A549 (cell line): Measurements from ENCODE around the gene KCNIP4. TPM values are rescaled to one million over a fixed set of nuclear protein-coding genes. Genes with fewer than 3 reads are reported as not detected.

Source experiments
- ATAC-seq, 2 experiments: fragments of 200-7000 bp in 1 of 2; fragments of >200 bp in 1 of 2; cut with Nextera tagmentation in 1 of 2; cut with Tn5 transposase in 1 of 2; 3 replicates each; pipeline versions ENCODE4 v1.8.0 to v1.9.1; 2018 to 2020; ENCODE audit warnings: mild to moderate bottlenecking in 1 of 2, moderate library complexity in 1 of 2
- CTCF ChIA-PET: fragments of 300-600 bp; sonication (Branson Sonifier 250); formaldehyde crosslinking; extraction: SDS; loops from one replicate; lab custom pipeline; 2021; ENCODE audit warnings: antibody characterized with exemption, inconsistent platforms; lab: Yijun Ruan, JAX
- POLR2A ChIA-PET: fragments of 350-600 bp; formaldehyde crosslinking; extraction: SDS; loops from one replicate; lab custom pipeline; 2021; ENCODE audit warnings: antibody characterized with exemption, inconsistent platforms; lab: Yijun Ruan, JAX
- DNase-seq, 2 experiments: peaks; one replicate each; pipeline versions ENCODE4 v3.0.0 to v3.0.0-alpha.2; 2011 to 2016; ENCODE audit warnings: low read depth in 1 of 2, low spot score in 1 of 2
- FAIRE-seq: peaks from 2 replicates; lab custom pipeline; 2011; peaks lifted over from hg19 to GRCh38; lab: Jason Lieb, UNC
- H3K27ac ChIP-seq, 2 experiments: fragments of >200 bp; sonication (Bioruptor Twin); formaldehyde crosslinking; 3 replicates each; pipeline ENCODE4 v1.5.1; 2016 to 2017
- H3K4me1 ChIP-seq: fragments of >200 bp; sonication (Bioruptor Twin); formaldehyde crosslinking; 3 replicates; pipeline ENCODE4 v1.6.1; 2016
- H3K4me2 ChIP-seq: fragments of >200 bp; sonication (Bioruptor Twin); formaldehyde crosslinking; 3 replicates; pipeline ENCODE4 v1.6.1; 2016
- H3K4me3 ChIP-seq: fragments of >200 bp; sonication (Bioruptor Twin); formaldehyde crosslinking; 3 replicates; pipeline ENCODE4 v1.5.1; 2016
- H3K9me3 ChIP-seq: fragments of >200 bp; sonication (Bioruptor Twin); formaldehyde crosslinking; 3 replicates; pipeline ENCODE4 v1.6.1; 2016
- BCL3 ChIP-seq: fragments of >200 bp; sonication (Bioruptor Twin); formaldehyde crosslinking; IDR thresholded peaks from 3 replicates; pipeline ENCODE4 v1.6.1; 2016
- E2F6 ChIP-seq: IDR thresholded peaks from 2 replicates; pipeline ENCODE4 v1.6.1; 2012; ENCODE audit warnings: low read depth, borderline replicate concordance
- EHMT2 ChIP-seq: fragments of 200-600 bp; sonication (generic); IDR thresholded peaks from 2 replicates; pipeline ENCODE4 v1.6.1; 2016; ENCODE audit warnings: antibody characterized with exemption, low read depth, mild to moderate bottlenecking, moderate library complexity
- ESRRA ChIP-seq: fragments of 150-350 bp; IDR thresholded peaks from 2 replicates; pipeline ENCODE4 v1.6.1; 2014; ENCODE audit warnings: mild to moderate bottlenecking, low read length, borderline replicate concordance
- FOSL2 ChIP-seq, 2 experiments: fragments of 450-650 bp in 1 of 2; fragments of >200 bp in 1 of 2; sonication (Bioruptor Twin) in 1 of 2; formaldehyde crosslinking; IDR thresholded peaks; 2 replicates each; pipeline versions ENCODE4 v1.5.0 to v1.6.1; 2016 to 2020; ENCODE audit warnings: mild to moderate bottlenecking in 1 of 2, moderate library complexity in 1 of 2
- GATA3 ChIP-seq: IDR thresholded peaks from 2 replicates; pipeline ENCODE4 v1.6.1; 2012; ENCODE audit warnings: borderline replicate concordance
- HDAC2 ChIP-seq: fragments of 200-600 bp; sonication (generic); IDR thresholded peaks from 2 replicates; pipeline ENCODE4 v1.6.1; 2016
- HOXA7 ChIP-seq: fragments of 250-450 bp; sonication (Bioruptor Pico); IDR thresholded peaks from 2 replicates; pipeline ENCODE4 v1.5.0; 2020; ENCODE audit warnings: mild to moderate bottlenecking, moderate library complexity
- KDM5A ChIP-seq: fragments of 200-600 bp; sonication (generic); IDR thresholded peaks from 2 replicates; pipeline ENCODE4 v1.6.1; 2016; ENCODE audit warnings: antibody characterized with exemption, mild to moderate bottlenecking
- MAX ChIP-seq: IDR thresholded peaks from 2 replicates; pipeline ENCODE4 v1.6.1; 2012
- MAZ ChIP-seq: fragments of 150-350 bp; IDR thresholded peaks from 2 replicates; pipeline ENCODE4 v1.6.1; 2014; ENCODE audit warnings: antibody characterized with exemption, low read depth, low read length, borderline replicate concordance
- NPAS2 ChIP-seq: fragments of 250-450 bp; sonication (Bioruptor Pico); IDR thresholded peaks from 2 replicates; pipeline ENCODE4 v1.8.0; 2022; ENCODE audit warnings: mild to moderate bottlenecking, moderate library complexity, borderline replicate concordance
- NR3C1 ChIP-seq: fragments of >200 bp; sonication (Bioruptor Twin); formaldehyde crosslinking; IDR thresholded peaks from 3 replicates; pipeline ENCODE4 v1.6.1; 2017
- POLR2AphosphoS2 ChIP-seq: conservative IDR thresholded peaks from 2 replicates; pipeline ENCODE4 v1.6.1; 2012; ENCODE audit warnings: low read length, improper control_type of control experiment, inconsistent platforms
- RARB ChIP-seq: fragments of 250-450 bp; sonication (Bioruptor Pico); IDR thresholded peaks from 2 replicates; pipeline ENCODE4 v1.8.0; 2021; ENCODE audit warnings: mild to moderate bottlenecking, moderate library complexity
- RCOR1 ChIP-seq: fragments of 150-350 bp; IDR thresholded peaks from 2 replicates; pipeline ENCODE4 v1.6.1; 2014; ENCODE audit warnings: antibody characterized with exemption, low read length, low read depth
- SREBF2 ChIP-seq: fragments of 450-650 bp; IDR thresholded peaks from 2 replicates; pipeline ENCODE4 v1.6.1; 2014; ENCODE audit warnings: mild to moderate bottlenecking, moderate library complexity
- ZNF302 ChIP-seq: fragments of 250-450 bp; sonication (Bioruptor Pico); IDR thresholded peaks from 2 replicates; pipeline ENCODE4 v1.9.0; 2021; ENCODE audit warnings: inconsistent platforms, mild to moderate bottlenecking, moderate library complexity
- WGBS: methylation state at CpG from one replicate; pipeline ENCODE4 v1.1.6; 2017; ENCODE audit errors: missing lambda C conversion rate; 5-methylcytosine and 5-hydroxymethylcytosine counted together
- polyA plus RNA-seq, 4 experiments: library from polyadenylated mRNA; depleted of rRNA in 3 of 4; stranded (reverse); fragments of >200 nt; fragmentation: RNase III in 1 of 4; extraction: RNeasy Plus Mini Kit Qiagen cat#74134 plus additional on column Dnase treatment in 1 of 4; gene quantifications; 2 replicates in 3 of 4; 3 replicates in 1 of 4; pipeline ENCODE4 v1.2.3, GENCODE V29; 2011 to 2017

KCNIP4 gene
- polyA plus RNA-seq, 2 of the 4 experiments (the other 2 are of a cell fraction), result not detected

- no peak for FAIRE-seq
- TF ChIP-seq RARB (CRISPR knock-in tag), result no peak
- TF ChIP-seq HDAC2, result no peak
- no peak for TF ChIP-seq ESRRA
- TF ChIP-seq MAZ, result no peak
- DNase-seq, result no peak
- Histone ChIP-seq H3K9me3 (no peaks in the 10 kb centered on the region), H3K4me3 (no peak overlapping the region), H3K4me1 (no peaks in the 10 kb centered on the region), H3K4me2 (no peak overlapping the region), H3K27ac (no peak overlapping the region)
- CTCF ChIA-PET, result no interaction called here
- WGBS, result 0% methylated on average over 2 of the region's 2 CpGs
- no peak for ATAC-seq
- POLR2A ChIA-PET, result no interaction called here
These were observed 220.3 kb downstream of the KCNIP4 start for GRCh38 chr4:21728304-21728703.

GRCh38 chr4:21726255-21726815, 222.2 kb downstream of the KCNIP4 start:
- CTCF ChIA-PET, result no interaction called here
- 2% methylated on average over 5 of the region's 5 CpGs for WGBS
- no peak for DNase-seq
- POLR2A ChIA-PET, result no interaction called here
- Histone ChIP-seq H3K4me2 (no peak overlapping the region), H3K4me3 (no peak overlapping the region), H3K27ac (no peak overlapping the region), H3K9me3 (no peaks in the 10 kb centered on the region), H3K4me1 (no peaks in the 10 kb centered on the region)
- no peak for FAIRE-seq
- TF ChIP-seq HOXA7 (CRISPR knock-in tag) (no peak), ZNF302 (CRISPR knock-in tag) (no peak), NR3C1 (no peak), SREBF2 (no peak), HDAC2 (no peak), MAX (no peak), NPAS2 (CRISPR knock-in tag) (no peak), EHMT2 (no peak), KDM5A (no peak), BCL3 (no peak), ESRRA (no peak), E2F6 (no peak)
- no peak for ATAC-seq

GRCh38 chr4:21722157-21722839, 226.3 kb downstream of the KCNIP4 start:
- no peak for ATAC-seq
- Histone ChIP-seq H3K9me3 (no peaks in the 10 kb centered on the region), H3K4me1 (no peaks in the 10 kb centered on the region), H3K27ac (no peak overlapping the region), H3K4me2 (no peak overlapping the region), H3K4me3 (no peak overlapping the region)
- TF ChIP-seq GATA3 (no peak), HDAC2 (no peak), RCOR1 (no peak), ESRRA (no peak), POLR2AphosphoS2 (no peak)
- DNase-seq, result no peak
- WGBS, result 6% methylated on average over 6 of the region's 6 CpGs
- ChIA-PET CTCF (no interaction called here), POLR2A (no interaction called here)
- no peak for FAIRE-seq

GRCh38 chr4:21716531-21716930, 232.0 kb downstream of the KCNIP4 start:
- no peaks in the 10 kb centered on the region for H3K4me1 ChIP-seq
- H3K27ac ChIP-seq, result no peak overlapping the region
- no peak overlapping the region for H3K4me3 ChIP-seq
- WGBS, result 14% methylated on average over 6 of the region's 6 CpGs
- DNase-seq (no peak), FAIRE-seq (no peak), ATAC-seq (no peak)
- TF ChIP-seq RARB (CRISPR knock-in tag) (no peak), KDM5A (no peak), FOSL2 (IDR thresholded peaks at IDR 0.05) (no peak), FOSL2 (CRISPR knock-in tag; IDR thresholded peaks at IDR 0.05) (0 out of 2 replicates have a peak, but pooled peaks have one; percentile 11), BCL3 (no peak)
- ChIA-PET POLR2A (no interaction called here), CTCF (no interaction called here)
- no peaks in the 10 kb centered on the region for H3K9me3 ChIP-seq
- no peak overlapping the region for H3K4me2 ChIP-seq
